ENCODE results near the gene TADA1.

The TADA1 gene, protein sequence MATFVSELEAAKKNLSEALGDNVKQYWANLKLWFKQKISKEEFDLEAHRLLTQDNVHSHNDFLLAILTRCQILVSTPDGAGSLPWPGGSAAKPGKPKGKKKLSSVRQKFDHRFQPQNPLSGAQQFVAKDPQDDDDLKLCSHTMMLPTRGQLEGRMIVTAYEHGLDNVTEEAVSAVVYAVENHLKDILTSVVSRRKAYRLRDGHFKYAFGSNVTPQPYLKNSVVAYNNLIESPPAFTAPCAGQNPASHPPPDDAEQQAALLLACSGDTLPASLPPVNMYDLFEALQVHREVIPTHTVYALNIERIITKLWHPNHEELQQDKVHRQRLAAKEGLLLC

DNA sequence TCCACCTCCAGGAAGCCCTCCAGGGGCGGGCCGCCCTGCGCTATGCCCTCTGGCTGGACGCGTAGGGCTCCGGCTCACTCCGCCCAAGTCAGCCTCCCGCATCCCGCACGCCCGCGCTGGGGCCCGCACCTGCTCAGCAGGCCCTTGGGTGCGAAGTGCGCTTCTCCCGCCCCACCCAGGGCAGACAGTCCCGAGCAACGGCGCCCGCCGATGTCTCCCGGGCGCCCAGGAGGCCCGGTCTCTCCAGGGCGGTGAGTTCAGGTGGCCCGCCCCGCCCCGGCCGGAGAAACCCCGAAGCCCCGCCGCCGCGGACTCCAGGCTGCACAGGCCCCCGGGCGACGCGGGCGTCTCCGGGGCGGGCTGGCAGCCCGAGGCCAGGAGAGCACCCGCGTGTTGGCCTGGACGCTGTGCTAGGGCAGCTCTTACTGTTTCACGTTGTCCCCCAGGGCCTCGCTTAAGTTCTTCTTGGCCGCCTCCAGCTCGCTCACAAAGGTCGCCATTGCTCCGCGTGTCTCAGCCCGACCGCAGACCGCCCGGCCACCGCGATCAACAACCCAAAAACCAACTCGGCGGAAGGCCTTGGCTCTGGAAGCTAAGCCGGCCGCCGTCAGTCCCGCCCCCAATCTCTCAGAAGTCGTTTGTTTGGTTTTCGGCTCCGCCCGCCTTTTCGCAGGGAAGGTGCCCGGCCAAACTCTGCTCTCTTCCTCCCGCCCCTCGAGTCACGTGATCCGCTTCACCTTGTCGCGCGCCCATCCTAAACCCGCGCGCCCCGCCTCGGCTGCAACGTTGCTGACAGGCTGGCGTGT, at the start of gene TADA1:
Gene TADA1, minus strand, starts transcription at position 531 of the 806 bp plus-strand sequence. Its CDS starts 31 bp downstream, at position 500.
- DNase-seq (ENCODE audit: low spot score) = peak; percentile 98

DNA sequence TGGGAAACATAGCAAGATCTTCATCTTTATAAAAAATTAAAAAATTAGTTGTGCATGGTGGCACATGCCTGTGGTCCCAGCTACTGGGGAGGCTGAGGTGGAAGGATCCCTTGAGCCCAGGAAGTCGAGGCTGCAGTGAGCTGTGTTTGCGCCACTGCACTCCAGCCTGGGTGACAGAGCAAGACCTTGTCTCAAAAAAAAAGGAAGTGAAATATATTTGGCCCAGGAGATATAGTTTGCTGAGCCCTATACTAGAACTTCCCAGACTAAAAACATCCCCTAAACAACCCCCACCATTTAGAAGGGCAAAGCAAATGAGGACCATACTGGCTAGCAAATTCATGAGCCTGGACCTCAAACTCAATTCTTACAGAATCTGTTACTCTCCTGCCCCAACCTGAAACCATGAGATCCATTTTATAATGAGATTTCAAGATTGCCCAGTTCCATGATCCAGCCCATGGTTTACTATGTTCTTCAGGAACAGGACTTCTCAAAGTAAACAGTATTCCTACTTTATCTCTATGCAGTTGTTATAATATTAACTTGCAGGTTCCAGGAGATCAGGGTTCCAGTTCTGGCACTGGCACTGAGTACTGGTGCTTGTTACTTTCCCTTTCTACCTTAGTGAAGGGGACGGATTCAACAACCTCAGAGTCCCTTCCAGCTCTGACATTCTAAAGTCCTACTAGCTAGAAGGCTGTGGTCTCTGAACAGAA, 48.9 kb upstream of the TADA1 start:
- DNase-seq (ENCODE audit: low spot score) = no peak

DNA sequence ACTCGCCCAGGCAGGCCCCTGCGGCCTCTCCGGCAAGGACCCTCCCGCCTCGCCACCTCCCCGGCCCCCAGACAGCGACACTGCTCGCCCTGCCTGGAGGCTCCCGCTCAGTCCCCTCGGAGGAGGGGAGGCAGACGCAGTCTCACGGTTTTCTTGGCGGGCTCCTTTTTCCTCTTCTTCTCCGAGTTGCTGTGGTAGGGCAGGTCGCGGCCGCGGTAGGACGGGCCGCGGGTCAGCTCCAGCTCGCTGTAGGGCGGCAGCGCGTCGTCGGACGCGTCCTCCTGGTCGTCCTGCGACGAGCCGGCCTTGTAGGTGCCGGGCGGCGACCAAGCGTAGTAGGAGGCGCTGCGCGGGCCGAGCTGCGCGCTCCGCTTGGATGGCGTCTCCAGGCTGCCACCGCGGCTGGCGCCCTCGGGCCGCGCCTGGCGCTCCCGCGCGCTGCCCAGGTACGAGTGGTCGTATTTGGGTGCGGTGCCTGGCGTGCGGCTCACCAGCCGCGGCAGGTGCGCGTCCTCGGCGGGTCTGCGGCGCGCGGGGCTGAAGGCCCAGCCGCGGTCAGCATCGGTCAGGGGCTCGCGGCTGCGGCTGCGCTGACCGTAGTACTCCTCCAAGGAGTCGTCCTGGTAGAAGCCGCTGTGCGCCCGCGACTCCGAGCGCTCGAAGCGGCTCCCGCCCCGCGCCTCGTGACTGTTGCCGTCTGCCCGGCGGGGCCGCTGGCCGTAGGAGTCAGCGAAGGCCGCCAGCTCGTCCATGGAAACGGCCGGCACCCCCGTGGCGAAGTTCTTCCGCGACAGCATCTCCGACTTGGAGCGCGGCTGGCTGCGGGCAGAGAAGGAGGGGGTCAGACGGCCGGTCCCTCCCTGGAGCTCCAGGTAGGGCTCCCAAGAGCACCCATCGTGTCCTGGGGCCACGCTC, 44.8 kb upstream of the TADA1 start:
- DNase-seq (ENCODE audit: low spot score) = peak; percentile 77

DNA sequence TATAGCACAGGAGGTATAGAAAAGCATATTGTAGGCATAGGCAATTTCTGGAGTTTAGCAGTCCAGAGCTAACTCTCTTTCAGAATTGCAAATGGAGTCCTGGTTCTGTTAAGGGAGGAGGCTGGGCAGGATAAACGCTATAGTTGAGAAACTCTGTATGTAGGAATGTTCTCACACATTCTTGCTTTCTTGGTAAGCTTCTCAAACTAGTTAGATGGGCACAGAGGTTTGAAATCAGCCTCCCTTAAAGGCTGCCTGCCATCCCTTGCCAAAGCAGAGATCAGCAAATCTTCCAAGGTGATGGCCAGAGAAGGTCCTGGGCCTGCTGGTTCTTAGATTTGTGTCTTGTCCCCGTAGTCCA, 42.9 kb upstream of the TADA1 start:
- DNase-seq (ENCODE audit: low spot score) = no peak

DNA sequence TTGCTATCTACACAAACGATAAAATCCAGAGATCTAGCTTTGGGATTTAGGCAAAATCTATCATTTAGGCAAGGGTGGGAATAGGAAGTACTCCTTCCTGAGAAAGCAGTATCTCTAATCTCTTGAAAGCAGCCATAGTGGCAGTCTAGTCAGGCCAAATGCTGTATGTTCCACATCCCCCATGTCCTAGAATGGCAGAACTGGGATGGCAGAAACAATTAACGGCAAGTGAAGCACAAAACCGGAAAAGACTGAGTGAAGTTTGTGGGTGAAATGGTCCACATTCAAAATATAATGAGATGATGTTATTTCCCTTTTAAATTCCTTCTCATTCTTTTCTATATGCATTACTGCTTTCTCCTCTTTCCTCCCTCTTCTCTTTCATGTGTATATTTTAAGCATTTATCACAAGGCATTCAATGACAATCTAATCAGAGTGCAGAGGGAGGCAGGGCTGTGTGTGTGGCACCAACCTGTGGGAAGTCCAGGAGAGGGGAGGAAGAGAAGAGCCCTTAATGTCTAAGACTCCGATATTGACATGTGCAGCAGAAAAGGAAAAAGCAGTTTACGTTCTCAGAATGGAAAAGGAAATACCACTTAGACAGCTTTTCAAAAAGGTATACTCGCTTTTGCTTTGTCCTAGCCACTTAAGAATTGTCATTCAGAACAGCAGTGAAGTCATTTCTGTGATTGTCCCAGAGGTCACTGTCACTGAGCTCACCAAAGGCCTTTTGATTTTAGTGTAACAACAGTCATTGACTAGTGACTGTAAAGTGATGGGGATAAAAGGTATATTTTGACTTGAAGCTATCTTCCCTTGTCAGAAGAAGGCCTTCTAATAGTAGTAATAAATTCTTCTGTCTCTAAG, 42.3 kb upstream of the TADA1 start:
- no peak for DNase-seq (ENCODE audit: low spot score)

DNA sequence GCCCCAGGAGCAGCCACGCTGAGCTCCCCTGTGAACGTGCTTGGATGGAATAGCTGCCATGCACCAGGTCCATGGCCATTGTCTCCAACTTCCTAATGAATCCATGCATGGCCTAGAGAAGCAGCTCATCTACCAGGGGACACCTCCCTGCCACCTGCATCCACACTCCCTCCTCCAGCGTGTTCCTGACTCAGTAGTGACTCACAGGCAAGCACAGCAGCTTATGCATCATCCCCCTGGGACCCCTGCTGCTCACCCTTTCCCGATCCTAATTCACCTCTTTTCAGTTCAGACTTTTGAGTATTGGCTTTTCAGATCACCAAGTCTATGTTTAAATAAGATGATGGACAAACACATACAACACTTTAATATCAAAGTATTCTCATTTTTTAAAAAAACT, 39.9 kb upstream of the TADA1 start:
- no peak for DNase-seq (ENCODE audit: low spot score)

DNA sequence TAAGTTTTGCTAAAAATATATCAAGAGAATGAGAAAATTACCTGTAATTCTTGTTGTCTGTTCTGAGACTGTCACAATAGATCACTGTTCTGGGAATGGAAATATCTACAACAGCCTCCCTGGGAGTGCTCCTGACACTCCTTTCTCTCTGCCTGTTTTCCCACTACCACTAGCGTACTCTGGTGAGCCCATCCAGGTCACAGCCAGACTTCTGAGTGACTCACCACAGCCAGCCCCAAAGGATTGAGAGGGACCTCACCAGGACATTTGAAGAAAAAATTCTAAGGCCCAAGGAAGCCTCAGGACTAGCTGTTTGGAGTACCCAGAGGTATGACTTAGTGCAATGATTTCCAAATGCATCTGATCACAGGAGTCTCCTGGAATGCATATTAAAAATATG, 39.0 kb upstream of the TADA1 start:
- no peak for DNase-seq (ENCODE audit: low spot score)

DNA sequence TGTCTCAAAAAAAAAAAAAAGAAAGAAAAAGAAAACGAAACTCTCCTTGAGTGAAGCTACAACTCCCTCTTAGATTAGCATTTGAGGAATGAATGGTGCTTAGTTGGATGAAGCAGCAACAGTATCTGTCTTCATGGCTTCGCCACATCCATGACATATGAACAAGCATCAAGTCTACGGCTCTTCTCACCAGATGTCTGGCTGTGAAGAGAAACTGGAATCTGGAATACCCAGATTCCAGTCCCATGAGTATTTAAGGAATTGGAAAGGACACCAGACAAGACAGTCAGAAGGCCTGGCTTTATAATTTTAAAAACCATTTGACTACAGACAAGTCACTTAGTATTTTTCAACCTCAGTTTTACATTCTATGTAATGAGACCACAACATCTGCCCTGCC, 38.0 kb upstream of the TADA1 start:
- DNase-seq (ENCODE audit: low spot score) = no peak

DNA sequence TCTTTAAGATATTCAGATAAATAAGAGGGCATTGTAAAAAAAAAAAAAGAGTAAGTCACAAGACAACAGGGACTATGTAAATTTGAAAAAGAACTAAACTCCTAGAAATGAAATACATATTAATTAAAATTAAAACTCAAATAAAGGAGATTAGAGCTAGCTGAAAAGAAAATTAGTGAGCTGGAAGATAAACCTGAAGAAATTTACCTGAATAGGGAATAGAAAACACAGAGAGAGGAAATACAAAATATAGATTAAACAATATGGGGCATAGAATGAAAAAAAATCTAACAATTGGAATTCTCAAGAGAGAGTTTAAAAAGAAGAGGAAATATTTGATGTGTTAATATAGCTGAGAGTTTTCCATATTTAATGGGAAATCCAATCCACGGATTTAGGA, 35.6 kb upstream of the TADA1 start:
- DNase-seq (ENCODE audit: low spot score) = no peak

DNA sequence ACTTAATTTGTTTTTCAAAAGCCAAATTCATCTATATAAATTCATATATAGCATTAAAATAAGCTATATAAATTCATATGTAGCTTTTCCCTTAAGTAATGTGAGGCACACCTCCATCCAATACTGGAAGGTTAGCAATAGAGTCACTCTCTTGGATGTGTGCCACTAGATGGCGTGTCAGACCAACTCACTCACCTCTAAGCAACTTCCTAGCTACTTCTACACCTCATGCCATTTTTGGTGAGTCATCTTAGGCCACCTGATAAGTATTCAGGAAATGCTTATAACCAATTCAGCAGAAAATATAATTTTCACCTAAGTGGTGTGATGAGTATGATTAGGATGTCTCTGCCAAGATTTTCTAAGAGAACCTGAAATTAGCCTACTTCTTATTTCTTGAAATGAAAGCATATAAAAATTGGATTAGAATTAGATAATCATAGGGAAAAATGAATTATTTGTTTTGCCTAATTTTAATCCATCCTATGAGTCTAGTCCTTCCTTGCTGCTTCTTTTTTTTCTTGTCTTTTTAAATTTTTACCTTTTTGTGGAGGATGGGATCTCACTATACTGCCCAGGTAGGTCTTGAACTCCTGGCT, 34.4 kb upstream of the TADA1 start:
- DNase-seq (ENCODE audit: low spot score) = peak; percentile 58

DNA sequence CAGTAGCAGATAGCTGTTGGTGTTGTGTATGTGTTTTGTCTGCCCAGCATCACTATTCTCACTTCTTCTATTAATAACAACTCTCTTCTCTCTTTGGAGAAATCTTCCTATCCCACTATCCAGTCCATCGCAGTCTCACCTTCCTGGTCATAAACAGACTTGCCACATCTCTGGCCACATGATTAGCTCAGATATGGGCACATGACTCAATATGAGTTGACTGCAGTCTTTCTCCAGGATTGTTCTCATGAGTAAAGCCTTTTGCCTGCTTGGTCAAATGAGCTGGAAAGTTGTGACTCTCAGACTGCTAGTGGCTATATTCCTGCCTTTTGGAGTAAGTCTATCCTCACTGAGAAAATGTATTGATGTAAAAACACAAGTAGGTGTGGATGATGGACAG, 32.9 kb upstream of the TADA1 start:
- no peak for DNase-seq (ENCODE audit: low spot score)

DNA sequence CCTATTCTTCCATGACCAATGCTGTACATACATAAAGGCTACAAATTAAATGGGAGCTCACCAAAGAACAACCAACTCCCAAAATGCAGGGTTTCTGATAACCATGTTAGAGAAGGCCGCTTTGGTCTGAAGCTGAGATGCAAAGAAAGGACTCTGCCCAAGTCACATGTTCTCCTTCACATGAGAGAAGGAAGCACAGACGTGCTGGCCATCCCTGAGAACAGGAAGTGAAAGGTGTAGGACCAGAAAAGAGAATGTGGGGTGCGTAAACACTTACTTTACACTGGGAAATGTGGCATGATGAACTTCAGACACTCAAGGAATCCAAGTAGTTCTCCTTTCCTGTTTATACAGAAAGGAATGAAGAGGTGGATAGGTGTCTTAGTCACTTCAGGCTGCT, 31.7 kb upstream of the TADA1 start:
- DNase-seq (ENCODE audit: low spot score) = no peak

DNA sequence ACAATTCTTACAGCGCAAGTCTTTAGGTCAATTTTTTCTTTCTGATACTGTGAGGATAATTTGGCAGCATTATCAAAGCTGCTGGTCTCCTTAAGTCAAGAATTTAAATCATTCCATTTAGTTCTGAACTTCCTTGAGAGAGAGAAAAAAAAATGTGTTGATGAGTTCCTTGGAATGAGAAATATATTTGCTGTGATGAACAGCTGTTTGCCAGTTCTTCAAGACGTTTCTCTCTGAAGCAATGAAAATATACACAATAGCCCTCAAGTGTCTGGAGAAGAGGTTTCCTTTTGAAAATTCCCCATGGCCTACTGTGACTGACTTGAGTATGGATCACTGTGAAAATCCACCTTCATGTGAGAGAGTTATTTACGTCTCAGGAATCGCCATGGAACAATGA, 31.0 kb upstream of the TADA1 start:
- DNase-seq (ENCODE audit: low spot score) = no peak

DNA sequence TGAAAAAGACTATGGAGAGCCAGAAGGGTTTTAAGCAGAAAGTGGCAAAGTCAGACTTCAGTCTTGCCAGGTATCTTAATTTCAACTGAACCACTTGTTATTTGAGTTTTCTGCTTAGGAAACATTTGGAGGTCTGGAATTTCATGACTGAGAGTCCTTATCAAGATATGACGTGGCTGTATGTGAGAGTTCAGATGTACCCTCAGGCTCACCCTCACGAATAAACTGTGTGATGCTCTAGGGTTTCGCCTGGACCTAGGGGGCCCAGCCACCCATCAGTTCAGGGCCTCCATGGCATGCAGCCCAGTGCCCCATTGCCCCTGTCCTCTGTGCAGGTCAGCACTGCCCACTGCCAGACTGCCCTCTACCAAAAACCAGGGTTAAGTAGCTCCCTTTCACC, 30.6 kb upstream of the TADA1 start:
- DNase-seq (ENCODE audit: low spot score) = no peak

DNA sequence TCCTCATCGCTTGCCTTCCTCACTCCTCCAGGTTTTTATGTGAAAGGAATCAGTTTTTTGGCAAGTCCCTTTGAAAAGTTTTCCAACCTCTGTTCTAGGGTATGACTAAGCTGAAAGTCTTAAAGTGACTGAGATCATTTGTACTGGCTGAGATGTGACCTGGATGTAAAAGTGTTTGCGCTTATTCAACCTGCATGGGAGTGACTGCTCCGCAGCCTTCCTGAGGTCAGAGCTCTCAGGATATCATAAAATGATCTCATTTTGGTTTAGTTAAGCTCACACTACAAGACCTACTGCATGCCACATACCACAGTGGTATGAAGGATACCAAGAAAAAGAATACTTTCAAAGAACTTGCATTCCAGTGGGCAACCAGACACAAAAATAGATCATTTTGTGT, 29.8 kb upstream of the TADA1 start:
- DNase-seq (ENCODE audit: low spot score) = no peak

DNA sequence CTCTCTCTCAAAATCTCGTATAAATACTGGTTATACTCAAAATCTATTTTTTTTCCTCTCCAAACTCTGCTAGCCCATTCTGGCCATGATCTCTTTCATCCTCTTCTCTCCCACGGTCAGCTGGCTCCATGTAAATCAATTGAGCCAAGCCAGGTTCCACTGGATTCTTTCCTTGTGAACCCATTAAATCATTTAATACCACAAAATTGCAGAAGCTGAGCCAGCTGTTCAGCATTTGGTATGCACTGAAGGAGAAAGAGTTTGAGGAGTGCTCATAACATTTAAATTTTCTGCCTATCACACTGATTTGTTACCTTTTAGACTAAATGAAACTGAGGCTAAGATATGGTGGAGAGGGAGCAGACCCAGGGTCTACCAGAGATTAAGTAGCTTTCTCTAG, 29.1 kb upstream of the TADA1 start:
- no peak for DNase-seq (ENCODE audit: low spot score)

DNA sequence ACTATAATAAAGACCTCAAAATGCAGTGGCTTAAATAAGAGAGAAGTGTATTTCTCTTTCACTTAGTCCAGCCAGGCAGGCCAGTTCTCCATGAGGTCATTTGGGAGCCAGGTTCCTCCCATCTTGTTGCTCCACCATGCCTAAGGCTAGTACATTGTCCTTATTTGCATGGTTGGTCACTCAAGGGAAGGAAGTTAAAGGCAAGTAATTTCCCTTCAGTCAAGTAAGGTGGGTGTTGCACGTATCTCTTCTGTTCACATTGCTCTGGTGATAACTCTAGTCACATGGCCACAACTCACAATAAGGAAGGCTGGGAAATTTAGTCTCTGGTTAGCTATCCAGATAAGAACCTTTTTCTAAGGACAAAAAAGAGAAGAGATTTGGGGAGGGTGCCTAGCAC, 27.2 kb upstream of the TADA1 start:
- no peak for DNase-seq (ENCODE audit: low spot score)

DNA sequence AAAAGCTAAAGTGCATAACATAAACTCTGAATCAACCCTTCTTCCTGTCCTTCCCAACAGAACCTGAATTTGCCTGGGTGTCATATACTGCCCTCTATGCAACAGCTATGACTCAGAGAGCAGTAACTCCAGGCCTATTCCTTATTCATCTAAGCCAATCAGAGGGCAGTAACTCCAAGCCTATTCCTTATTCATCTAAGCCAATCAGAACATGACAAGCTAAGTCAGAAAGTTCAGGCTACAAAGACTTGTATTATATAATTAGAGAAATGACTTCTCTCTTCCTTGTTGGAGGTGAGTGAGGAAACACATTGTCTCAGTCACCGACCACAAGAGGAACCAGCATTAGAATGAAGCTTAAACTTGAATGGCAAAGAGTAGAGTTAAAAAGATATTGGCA, 26.2 kb upstream of the TADA1 start:
- DNase-seq (ENCODE audit: low spot score) = no peak

DNA sequence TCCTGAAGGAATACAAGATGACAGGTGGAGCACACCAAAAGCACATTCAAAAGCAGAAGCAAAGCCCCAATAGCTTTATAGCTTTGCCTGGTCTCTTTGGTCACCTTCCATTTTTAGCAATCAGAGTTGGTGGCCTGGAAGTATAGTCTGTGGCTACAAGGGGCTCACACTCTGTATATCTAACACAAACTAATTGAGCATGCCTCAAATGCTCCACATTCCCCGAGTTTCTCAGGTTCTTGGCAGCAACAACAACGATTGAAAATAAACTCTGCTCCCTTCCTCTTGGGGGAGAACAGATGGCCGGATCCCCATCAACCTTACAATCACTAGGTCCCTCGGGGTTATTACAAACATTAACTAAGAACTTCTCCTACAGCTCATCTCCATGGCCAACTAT, 24.9 kb upstream of the TADA1 start:
- no peak for DNase-seq (ENCODE audit: low spot score)

DNA sequence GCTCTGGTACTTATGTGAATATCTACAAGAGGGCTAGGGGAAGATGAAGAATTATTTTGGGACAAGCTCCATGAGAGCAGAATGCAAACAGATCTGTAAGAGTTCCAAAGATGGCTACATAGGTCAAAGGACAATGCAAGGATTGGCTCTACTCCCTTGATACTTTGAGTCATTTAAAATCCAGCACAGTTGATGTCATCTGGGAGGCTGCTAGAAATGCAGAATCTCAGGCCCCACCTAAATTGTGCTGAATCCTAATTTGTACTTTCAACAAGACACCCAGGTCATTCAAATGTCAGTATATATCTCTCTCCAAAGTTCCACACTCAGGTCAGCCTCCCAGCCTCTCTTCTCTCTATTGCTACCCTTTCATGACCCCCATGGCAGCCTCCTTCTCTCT, 23.7 kb upstream of the TADA1 start:
- no peak for DNase-seq (ENCODE audit: low spot score)

DNA sequence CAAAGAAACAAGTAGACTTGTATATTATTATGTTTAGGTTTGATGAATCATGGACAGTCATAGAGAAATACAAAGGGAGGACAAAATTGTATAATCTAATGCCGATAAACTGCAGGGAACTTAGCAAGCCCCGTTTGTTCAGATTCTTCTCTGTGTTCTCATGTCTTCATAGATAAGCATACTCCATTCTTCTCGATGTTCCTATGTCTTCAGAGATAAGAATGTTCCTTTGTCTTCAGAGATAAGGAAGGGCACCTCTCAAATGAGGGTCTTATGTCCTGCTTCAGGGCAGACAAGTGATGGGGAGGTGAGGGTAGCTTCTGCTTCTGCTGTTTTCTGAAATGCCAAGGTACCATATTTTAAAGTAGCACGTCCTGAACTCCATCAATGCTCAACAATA, 19.7 kb upstream of the TADA1 start:
- no peak for DNase-seq (ENCODE audit: low spot score)
